ENCODE results near the gene MGAT4D. TPM values are rescaled to one million over a fixed set of nuclear protein-coding genes. Genes with fewer than 3 reads are reported as not detected.
"Not testable (repeated sequence)": the region's sequence is repeated elsewhere in the genome, so short reads cannot be mapped to it uniquely, and the experiment has no call there.

MGAT4D gene
- 2.2 TPM for total RNA-seq (ENCODE audit: insufficient read depth, low replicate concordance)

GRCh38 chr4:140497747-140498636, at the start of gene MGAT4D:
Gene MGAT4D, minus strand, starts transcription at chr4:140498293. Its CDS starts 71 bp downstream, at chr4:140498222.
- DNase-seq (ENCODE audit: low spot score) = peak; percentile 3

GRCh38 chr4:140533951-140534480, 35.9 kb upstream of the MGAT4D start:
- no peak for DNase-seq (ENCODE audit: low spot score)

GRCh38 chr4:140529434-140529833, 31.3 kb upstream of the MGAT4D start:
- DNase-seq (ENCODE audit: low spot score) = no peak

GRCh38 chr4:140523857-140524742, 26.0 kb upstream of the MGAT4D start, which contains the start of gene ELMOD2:
Gene ELMOD2, plus strand, starts transcription at chr4:140524168. Its CDS starts 1,261 bp downstream, at chr4:140525429.
- DNase-seq (ENCODE audit: low spot score) = peak; percentile 99

- no peak for DNase-seq (ENCODE audit: low spot score)
Observed at GRCh38 chr4:140523370-140523856, 25.3 kb upstream of the MGAT4D start.

- no peak for DNase-seq (ENCODE audit: low spot score)
Observed at GRCh38 chr4:140515423-140515822, 17.3 kb upstream of the MGAT4D start.

- not testable (repeated sequence) for DNase-seq (ENCODE audit: low spot score)
Observed at GRCh38 chr4:140513765-140514164, 15.7 kb upstream of the MGAT4D start.

GRCh38 chr4:140504261-140504660, 6.2 kb upstream of the MGAT4D start:
- DNase-seq (ENCODE audit: low spot score) = no peak

GRCh38 chr4:140499391-140499790, 1.3 kb upstream of the MGAT4D start:
- DNase-seq (ENCODE audit: low spot score) = no peak

- no peak for DNase-seq (ENCODE audit: low spot score)
Observed at GRCh38 chr4:140497405-140497746, 717 bp downstream of the MGAT4D start.

GRCh38 chr4:140485939-140486338, 12.2 kb downstream of the MGAT4D start:
- no peak for DNase-seq (ENCODE audit: low spot score)

- DNase-seq (ENCODE audit: low spot score) = no peak
Observed at GRCh38 chr4:140483445-140483844, 14.6 kb downstream of the MGAT4D start.

- no peak for DNase-seq (ENCODE audit: low spot score)
Observed at GRCh38 chr4:140472156-140472555, 25.9 kb downstream of the MGAT4D start.

- DNase-seq (ENCODE audit: low spot score) = peak; percentile 41
Observed at GRCh38 chr4:140469791-140470733, 28.0 kb downstream of the MGAT4D start.

- no peak for DNase-seq (ENCODE audit: low spot score)
Observed at GRCh38 chr4:140466146-140466545, 31.9 kb downstream of the MGAT4D start.

GRCh38 chr4:140463614-140464013, 34.5 kb downstream of the MGAT4D start:
- no peak for DNase-seq (ENCODE audit: low spot score)

GRCh38 chr4:140463182-140463581, 34.9 kb downstream of the MGAT4D start:
- DNase-seq (ENCODE audit: low spot score) = no peak

GRCh38 chr4:140450352-140450751, 47.7 kb downstream of the MGAT4D start:
- DNase-seq (ENCODE audit: low spot score) = no peak

GRCh38 chr4:140448830-140449229, 49.3 kb downstream of the MGAT4D start:
- no peak for DNase-seq (ENCODE audit: low spot score)

- no peak for DNase-seq (ENCODE audit: low spot score)
Observed at GRCh38 chr4:140448162-140448561, 49.9 kb downstream of the MGAT4D start.

- not testable (repeated sequence) for DNase-seq (ENCODE audit: low spot score)
Observed at GRCh38 chr4:140444347-140444746, 53.7 kb downstream of the MGAT4D start.

Measured in umbilical cord (tissue), 2 donors.